Measurements from ENCODE around the gene TGFBR3. TPM values are rescaled to one million over a fixed set of nuclear protein-coding genes. Genes with fewer than 3 reads are reported as not detected.

Gene TGFBR3
- total and polyA plus RNA-seq, 2 of the 13 experiments (the other 11 are each of a cell fraction or from before 2014, with no cell fraction given), result 76.5 to 195 TPM

- TF ChIP-seq HNF4G (IDR thresholded peaks at IDR 0.05; ENCODE audit: borderline replicate concordance, low read depth, low read length) (0 out of 2 replicates have a peak, but pooled peaks have one; percentile 32), HNF4G (CRISPR knock-in tag; IDR thresholded peaks at IDR 0.05; ENCODE audit: borderline replicate concordance, low read depth) (no peak), AHDC1 (CRISPR knock-in tag; IDR thresholded peaks at IDR 0.05; ENCODE audit: borderline replicate concordance) (peak; percentile 31; the same call in 1 of the 2 replicates), PPARG (CRISPR knock-in tag; conservative IDR thresholded peaks at IDR 0.05) (0 out of 2 replicates have a peak, but pooled peaks have one; percentile 13), SAP130 (CRISPR knock-in tag; IDR thresholded peaks at IDR 0.05; ENCODE audit: low read depth) (peak; percentile 61), TOPORS (CRISPR knock-in tag; IDR thresholded peaks at IDR 0.05) (no peak)
Measured at GRCh38 chr1:91844862-91845528, 41.0 kb downstream of the TGFBR3 start (continued).

GRCh38 chr1:91843843-91844242 lies 42.1 kb downstream of the TGFBR3 start:
- WGBS (ENCODE audit: low lambda C conversion rate), result 86% methylated on average over 3 of the region's 3 CpGs
- in situ Hi-C loops (cut with HindIII; ENCODE audit: extremely low pct_ligation_motif_present, low pct_unique_long_range_greater_than_20kb) (no loop called here), intact Hi-C loops (cut with micrococcal nuclease; ENCODE audit: unreplicated experiment) (no loop called here)
- no peaks in the 10 kb centered on the region for H4K20me1 ChIP-seq (ENCODE audit: insufficient read depth, low read length)
- H3K9me3 ChIP-seq (ENCODE audit: low read length), result no peaks in the 10 kb centered on the region
- H3K36me3 ChIP-seq (replicated peaks in 1 of 2; ENCODE audit: control insufficient read depth in 1 of 2, insufficient read depth in 2 of 2, low read length in 2 of 2), result peaks cover 0 to 2% of the 10 kb centered on the region in 2 experiments; a peak in 2 of 5 replicates
- no peaks in the 10 kb centered on the region for H3K27me3 ChIP-seq (ENCODE audit: control insufficient read depth in 1 of 2, insufficient read depth in 2 of 2, low read length in 2 of 2)
- no TSS peak for BruUV-seq (replicated peaks)
- POLR2A ChIA-PET, result no interaction called here
- FAIRE-seq (no peak), ATAC-seq (no peak), DNase-seq (ENCODE audit: low spot score) (no peak)
- no peak overlapping the region for H3K4me3 ChIP-seq (replicated peaks in 1 of 3; ENCODE audit: insufficient read depth in 1 of 3, low read depth in 2 of 3, low read length in 3 of 3)
- CTCF ChIA-PET (ENCODE audit: low intra/inter-chr PET ratio, low total read pairs), result no interaction called here
- TF ChIP-seq RBM22 (optimal IDR thresholded peaks at IDR 0.05; ENCODE audit: low read length), result peak; percentile 91
- TF ChIP-seq ZNF274 (CRISPR knock-in tag; IDR thresholded peaks at IDR 0.05), result no peak
- peaks cover 99% of the 10 kb centered on the region for H3K4me1 ChIP-seq (ENCODE audit: insufficient read depth, low read length)
- H2AFZ ChIP-seq (ENCODE audit: low read length), result no peak overlapping the region
- H3K4me2 ChIP-seq (ENCODE audit: low read depth, low read length), result peak overlapping the region; percentile 78
- H3K27ac ChIP-seq (ENCODE audit: extremely low read length, insufficient read depth, low read length), result peak overlapping the region; percentile 31
- peaks cover 93% of the 10 kb centered on the region for H3K79me2 ChIP-seq (ENCODE audit: insufficient read depth, low read length)
- no peak overlapping the region for H3K9ac ChIP-seq (ENCODE audit: insufficient read depth, low read depth, low read length)
